Left colon (tissue), 2 donors: ENCODE data around the gene THOP1. TPM values are rescaled to one million over a fixed set of nuclear protein-coding genes. Genes with fewer than 3 reads are reported as not detected.
A peak's percentile ranks its signal among the peaks of the same experiment; 100 is the strongest.
"Not testable (repeated sequence)": the region's sequence is repeated elsewhere in the genome, so short reads cannot be mapped to it uniquely, and the experiment has no call there.

Experiments used
- ATAC-seq: fragments of 200-7000 bp; cut with Tn5 transposase; one replicate; pipeline ENCODE4 v1.9.1; 2020; ENCODE audit warnings: mild to moderate bottlenecking, moderate library complexity
- DNase-seq, 2 donors: peaks; one replicate each; pipeline ENCODE4 v3.0.0-alpha.2; 2020
- intact Hi-C, 2 donors: fragments of 100-400 bp; cut with DNase I in 1 of 2; cut with micrococcal nuclease in 1 of 2; formaldehyde crosslinking; loops; one replicate each; pipeline versions ENCODE4 v1.11.2 to v1.14.0; 2022; cut with DNase I, micrococcal nuclease
- total RNA-seq, 2 donors: library from RNA; stranded (reverse); fragmentation: NEBNext Ultra II Directional; extraction: Animal tissue kit (Norgen Biotek cat#: 25700); gene quantifications; one replicate each; pipeline ENCODE4 v1.2.1, GENCODE V29; 2021
- donor health status: DM: no; HTN: no; CAD: no.
- donor health status: DM: yes; HTN: yes; CAD: no.

Gene THOP1
- total RNA-seq, 2 donors from 2014 or later = 43.6 to 46.0 TPM

DNA sequence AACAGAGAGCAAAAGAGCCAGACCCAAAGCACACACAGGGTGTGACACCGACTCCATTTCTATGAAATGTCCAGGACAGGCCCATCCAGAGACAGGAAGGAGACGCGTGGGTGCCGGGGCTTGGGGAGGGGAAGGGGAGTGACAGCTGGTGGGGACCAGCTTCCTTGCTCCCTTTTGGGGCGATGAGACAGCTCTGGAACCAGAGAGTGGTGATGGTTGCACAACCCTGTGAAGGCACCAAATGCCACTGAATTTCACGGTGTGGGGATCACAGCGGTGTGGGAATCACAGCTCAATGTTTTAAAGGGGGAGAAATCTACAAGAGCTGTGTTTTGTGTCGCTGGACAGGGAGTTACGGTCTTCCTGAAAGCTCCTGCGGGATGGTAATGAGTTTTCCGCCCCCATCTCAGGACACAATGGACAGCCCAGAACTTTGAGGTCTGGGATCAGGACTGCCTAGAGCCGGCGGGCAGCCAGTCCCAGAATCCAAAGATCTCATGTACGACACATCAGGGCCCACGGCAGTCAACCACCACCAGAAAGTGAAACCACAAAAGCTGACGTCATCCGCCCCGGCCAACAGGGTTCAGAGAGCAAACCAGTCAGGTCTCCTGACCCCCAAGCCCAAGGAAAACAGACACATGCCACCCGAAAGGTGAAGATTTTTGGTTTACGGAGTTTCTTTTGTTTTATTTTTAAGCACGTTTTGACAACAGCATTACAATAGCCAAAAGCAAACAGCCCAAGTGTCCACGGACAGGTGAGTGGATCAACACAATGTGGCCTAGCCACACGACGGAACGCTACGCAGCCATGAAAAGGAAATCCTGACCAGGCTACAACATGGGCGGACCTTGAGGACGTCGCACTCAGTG is 9.5 kb upstream of the THOP1 start:
- ATAC-seq = peak; percentile 29
- DNase-seq = peak; percentile 62 to 73
- intact Hi-C loops = no loop called here

GRCh38 chr19:2777952-2778683 is 7.2 kb upstream of the THOP1 start:
- intact Hi-C loops = no loop called here
- ATAC-seq (no peak), DNase-seq (no peak)

GRCh38 chr19:2779121-2779740 is 6.1 kb upstream of the THOP1 start:
- DNase-seq (no peak), ATAC-seq (no peak)
- intact Hi-C loops = no loop called here

DNA sequence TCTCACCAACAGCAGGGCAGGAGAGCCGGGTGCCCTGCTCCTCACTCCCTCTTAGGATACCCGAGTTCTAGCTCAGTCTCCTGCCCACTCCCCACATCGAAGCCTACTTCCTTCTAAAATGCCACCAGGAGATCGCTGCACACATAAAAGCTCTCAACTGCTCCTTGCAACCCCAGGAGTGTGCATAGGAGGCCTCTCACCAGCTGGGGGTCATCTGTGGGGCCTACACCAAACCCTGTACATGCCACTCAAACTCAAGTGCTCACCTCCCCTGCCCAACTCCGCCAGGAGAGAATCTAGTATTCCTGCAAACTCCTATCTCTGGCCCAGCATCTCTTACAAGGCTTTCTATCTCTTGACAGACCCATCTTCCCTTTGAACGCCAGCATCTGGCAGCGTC is 5.0 kb upstream of the THOP1 start:
- DNase-seq (no peak), ATAC-seq (no peak)
- intact Hi-C loops = no loop called here

DNA sequence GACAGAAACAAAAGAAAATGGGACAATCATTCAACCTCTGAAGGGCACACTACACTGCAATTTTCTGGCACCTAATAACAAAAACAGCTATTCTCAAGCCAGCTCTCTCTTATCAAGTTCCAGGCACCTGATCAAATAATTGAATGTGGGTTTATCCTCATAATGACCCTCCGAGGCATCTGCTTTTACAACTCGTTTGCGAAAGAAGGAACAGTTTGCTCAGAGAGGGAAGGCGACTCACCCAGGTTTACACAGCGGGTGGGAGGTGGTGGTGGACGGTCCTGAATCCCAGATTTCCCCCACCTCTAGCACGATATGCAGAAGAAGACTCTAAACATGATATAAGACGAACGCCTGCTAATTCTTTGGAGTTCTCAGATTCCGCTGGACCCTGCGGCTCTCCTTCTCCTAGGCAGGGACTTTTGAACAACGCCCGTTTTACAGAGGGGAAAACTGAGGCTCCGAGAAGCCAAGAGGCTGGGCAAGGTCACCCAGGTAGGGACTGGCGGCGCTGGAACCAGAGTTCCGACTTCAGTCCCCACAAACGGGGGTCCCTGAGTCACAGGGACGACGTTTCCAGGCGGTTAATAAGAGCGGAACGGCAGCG is 2.9 kb upstream of the THOP1 start:
- intact Hi-C loops = no loop called here
- DNase-seq = no peak
- no peak for ATAC-seq

DNA sequence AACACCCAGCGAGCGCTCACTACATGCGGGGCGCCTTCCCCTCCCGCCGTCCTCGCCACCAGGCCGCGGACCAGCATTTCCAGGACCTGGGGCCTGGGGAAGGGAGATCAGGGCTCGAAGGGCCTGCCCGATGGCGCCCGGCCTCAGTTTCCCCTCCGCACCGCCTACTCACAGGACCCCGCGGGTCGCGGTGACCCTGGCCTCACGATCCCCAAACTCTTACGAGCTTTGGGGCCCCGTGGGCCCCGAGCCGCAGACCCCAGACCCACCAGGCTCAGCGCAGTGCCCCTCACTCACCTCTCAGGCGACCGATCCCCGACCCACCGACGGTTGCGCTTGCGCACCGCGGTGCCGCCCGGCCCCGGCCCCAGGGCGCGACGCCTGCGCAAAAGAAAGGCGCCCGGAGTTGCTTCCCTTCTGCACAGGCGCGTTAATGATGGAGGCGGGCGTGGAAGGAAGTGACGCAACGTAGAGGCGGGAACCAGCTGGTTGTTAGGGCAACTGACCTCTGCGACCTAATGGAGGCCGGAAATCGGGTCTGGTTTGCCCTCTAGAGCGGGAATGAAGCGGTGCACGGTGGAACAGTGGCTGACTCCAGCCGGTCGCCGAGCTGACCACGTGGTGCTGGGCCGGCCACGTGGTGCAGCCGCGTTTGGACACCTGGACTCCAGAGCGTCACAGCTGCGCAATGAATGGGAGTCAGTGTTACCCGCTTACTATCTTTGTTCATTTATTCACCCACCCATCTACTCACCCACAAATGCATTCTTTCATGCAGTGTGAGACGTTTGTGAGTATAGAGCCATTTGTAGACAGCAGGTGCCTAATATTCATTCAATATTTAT is 2.1 kb upstream of the THOP1 start, which contains the start of gene SGTA:
TSS of gene SGTA (minus strand) at position 338 of the 845 bp plus-strand sequence. CDS start 14,205 bp downstream, outside the sequence.
- ATAC-seq (peak; percentile 81), DNase-seq (peak; percentile 98 to 99)
- intact Hi-C loops = no loop called here

DNA sequence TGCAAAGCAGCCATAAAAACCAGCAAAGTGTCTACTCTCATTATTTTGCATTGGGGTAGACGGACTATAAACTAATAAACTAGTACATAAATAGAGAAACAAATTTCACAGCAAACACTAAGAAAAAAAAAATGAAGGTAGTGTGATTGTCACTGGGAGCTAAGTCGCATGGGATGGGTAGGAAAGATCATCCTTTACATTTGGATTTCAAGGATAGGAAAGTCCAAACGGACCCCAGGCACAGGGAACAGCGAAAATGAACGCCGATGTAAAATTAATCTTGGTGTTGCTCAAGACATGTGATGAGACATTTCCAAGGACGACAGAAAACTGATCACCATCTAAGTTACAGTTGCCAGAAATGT is 1.5 kb upstream of the THOP1 start:
- ATAC-seq = no peak
- intact Hi-C loops = no loop called here
- no peak for DNase-seq

DNA sequence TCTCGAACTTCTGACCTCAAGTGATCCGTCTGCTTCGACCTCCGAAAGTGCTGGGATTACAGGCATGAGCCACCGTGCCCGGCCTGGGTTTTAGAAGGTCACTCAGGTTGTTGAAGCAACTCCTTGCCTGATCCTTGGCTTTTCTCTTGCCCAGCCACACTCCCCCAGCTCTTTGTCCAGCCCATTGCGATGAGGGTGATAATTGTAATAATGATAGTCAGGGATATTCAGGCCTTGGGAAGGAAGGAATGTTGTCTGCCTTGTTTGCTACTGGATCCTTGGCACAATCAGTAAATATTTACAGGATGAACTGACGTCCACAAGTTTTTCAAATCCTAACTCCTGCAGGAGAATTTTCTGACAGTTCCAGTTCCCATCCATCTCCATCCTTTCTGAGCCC is 1.8 kb downstream of the THOP1 start:
- no peak for DNase-seq
- no peak for ATAC-seq
- intact Hi-C loops = no loop called here

GRCh38 chr19:2788237-2788636 is 2.9 kb downstream of the THOP1 start:
- intact Hi-C loops = no loop called here
- DNase-seq = no peak
- ATAC-seq = no peak

DNA sequence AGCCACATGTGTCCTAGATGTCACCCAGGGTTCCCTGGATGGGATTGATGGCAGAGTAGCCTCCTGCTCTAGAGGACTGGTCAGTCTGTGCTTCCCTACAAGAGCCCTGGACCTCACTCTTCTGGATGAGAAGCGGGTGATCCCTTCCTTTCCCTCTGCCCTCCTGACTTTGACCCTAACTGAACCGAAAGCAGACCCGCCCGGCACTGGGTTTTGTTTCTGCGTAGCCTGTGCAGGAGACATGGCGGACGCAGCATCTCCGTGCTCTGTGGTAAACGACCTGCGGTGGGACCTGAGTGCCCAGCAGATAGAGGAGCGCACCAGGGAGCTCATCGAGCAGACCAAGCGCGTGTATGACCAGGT is 4.9 kb downstream of the THOP1 start:
- ATAC-seq (no peak), DNase-seq (no peak)
- intact Hi-C loops = no loop called here

DNA sequence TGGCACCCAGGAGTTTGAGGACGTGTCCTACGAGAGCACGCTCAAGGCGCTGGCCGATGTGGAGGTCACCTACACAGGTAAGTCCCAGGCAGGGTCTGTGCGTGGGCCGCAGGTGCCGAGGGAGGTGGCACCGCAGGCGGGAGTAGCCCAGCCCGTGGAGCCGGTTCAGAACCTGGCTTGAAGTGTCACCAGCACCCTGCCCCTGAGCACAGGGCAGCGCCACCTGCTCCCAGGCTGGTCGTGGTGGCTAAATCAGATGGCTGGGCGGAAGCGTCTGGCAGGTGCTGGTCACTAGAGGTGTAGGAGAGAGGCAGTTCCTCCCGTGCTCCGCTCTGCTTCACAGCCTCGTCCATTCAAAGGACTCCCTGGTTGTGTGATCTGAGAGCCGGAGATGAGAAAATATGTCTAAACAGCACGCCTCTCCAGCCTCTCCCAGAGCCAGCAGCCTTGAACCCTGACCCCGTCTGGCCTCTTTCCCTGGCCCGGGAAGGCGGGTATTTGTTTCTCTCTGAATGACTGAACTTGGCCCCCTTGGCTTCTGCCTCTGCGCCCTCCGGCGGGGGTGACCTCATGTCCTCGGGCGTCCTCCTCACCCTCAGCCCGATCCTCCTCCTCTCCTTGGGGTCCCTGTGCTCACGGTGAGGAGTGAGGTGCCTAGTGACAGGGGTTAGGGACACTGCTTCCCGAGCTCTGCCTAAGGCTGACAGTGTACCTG is 5.4 kb downstream of the THOP1 start:
- intact Hi-C loops = no loop called here
- no peak for ATAC-seq
- no peak for DNase-seq

DNA sequence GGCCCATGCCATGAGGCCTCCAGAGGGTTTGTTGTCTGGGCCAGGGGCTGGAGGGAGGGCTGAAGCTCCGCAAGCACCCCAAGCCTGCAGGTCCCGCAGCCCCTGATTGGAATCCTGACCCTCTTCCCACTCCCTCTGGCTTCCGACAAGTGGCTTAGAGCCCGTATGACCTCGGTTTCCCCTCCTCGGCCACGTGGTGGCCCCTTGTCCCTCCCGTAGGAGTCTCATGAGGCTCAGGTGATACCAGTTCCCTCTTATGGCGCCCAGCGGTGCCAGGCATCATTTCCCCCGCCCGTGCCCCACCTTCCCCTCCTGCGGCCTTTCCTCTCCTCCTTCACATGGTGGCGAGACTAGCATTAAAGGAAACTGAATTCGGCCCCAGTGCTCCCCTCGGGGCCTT is 6.1 kb downstream of the THOP1 start:
- DNase-seq (no peak), ATAC-seq (no peak)
- intact Hi-C loops = no loop called here

GRCh38 chr19:2791876-2792275 is 6.6 kb downstream of the THOP1 start:
- DNase-seq (no peak), ATAC-seq (no peak)
- intact Hi-C loops = no loop called here

GRCh38 chr19:2792666-2793065 is 7.4 kb downstream of the THOP1 start:
- intact Hi-C loops, DNase-seq, ATAC-seq: not testable (repeated sequence)

DNA sequence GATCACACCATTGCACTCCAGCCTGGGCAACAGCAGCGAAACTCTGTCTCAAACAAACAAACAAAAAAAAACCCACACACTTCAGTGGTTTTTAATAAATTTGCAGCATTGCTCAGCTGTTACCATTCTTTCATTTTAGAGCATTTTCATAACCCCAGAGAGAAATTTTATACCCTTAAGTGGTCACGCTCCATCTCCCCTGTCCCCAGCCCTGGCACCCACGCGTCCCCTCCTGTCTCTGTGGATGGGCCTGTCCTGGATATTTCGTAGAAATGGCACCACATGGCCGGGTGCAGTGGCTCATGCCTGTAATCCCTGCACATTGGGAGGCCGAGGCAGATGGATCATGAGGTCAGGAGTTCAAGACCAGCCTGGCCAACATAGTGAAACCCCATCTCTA is 7.8 kb downstream of the THOP1 start:
- ATAC-seq (no peak), DNase-seq (no peak)
- intact Hi-C loops = no loop called here

- intact Hi-C loops = no loop called here
- ATAC-seq (no peak), DNase-seq (no peak)
Measured at GRCh38 chr19:2793577-2793976, 8.3 kb downstream of the THOP1 start.

DNA sequence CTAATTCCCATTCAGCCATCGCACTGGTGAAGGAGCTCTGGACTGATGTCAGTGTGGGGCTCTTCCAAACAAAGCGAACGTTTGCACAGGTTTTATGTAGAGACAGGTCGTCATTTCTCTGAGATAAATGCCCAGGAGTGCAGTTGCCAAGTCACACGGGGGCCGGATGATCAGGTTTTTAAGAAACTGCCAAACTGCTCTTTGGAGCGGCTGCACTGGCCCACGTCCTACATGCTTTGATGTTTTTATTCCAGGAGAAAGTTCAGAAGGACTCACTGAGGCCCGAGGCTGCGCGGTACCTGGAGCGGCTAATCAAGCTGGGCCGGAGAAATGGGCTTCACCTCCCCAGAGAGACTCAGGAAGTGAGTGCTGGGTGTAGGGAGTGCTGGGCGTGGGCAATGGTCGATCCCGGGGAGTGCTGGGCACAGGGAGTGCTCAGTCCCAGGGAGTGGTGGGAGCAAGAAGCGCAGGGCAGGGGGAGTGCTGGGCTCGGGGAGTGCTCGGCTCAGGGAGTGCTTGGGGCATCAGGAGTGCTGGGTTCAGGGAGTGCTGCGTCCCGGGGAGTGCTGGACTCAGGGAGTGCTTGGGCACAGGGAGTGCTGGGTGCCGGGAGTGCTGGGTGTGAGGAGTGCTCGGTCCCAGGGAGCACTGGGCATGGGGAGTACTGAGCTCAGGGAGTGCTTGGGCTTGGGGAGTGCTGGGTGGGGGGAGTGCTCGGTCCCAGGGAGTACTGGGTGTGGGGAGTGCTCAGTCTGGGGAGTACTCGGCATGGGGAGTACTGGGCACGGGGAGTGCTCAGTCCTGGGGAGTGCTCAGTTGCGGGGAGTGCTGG is 10.7 kb downstream of the THOP1 start:
- ATAC-seq = no peak
- intact Hi-C loops = no loop called here
- no peak for DNase-seq
